Stimulated activated CD8-positive, alpha-beta memory T cell treated with anti-CD3 and anti-CD28 coated beads, Interleukin-15, amount 100 ng/mL, for 1 hour (primary cell): Measurements from ENCODE around the gene GJA4.
"Not testable (repeated sequence)": the region's sequence is repeated elsewhere in the genome, so short reads cannot be mapped to it uniquely, and the experiment has no call there.

Experiments used
- DNase-seq: peaks from one replicate; pipeline ENCODE4 v3.0.0-alpha.2; 2020; ENCODE audit warnings: low read depth

Gene GJA4

DNA sequence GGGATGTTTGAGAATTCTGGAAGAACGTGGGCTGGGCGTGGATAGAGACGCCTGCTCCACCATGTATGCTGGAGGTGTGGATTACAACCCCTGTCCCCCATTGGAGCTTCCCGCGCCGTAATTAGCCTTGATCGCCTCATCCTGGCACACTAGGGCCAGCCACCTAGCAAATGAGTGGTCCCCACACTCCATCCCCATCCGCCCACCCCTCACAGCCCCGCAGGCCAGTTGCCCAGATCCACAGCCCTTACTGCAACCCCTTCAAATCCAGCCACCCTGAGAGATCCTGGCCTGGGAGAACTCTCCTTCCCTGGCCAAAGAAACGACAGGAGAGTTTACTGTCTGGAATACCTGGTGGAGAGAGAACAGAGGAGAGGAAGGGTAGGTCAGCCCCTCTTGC is 375 bp upstream of the GJA4 start:
- no peak for DNase-seq

DNA sequence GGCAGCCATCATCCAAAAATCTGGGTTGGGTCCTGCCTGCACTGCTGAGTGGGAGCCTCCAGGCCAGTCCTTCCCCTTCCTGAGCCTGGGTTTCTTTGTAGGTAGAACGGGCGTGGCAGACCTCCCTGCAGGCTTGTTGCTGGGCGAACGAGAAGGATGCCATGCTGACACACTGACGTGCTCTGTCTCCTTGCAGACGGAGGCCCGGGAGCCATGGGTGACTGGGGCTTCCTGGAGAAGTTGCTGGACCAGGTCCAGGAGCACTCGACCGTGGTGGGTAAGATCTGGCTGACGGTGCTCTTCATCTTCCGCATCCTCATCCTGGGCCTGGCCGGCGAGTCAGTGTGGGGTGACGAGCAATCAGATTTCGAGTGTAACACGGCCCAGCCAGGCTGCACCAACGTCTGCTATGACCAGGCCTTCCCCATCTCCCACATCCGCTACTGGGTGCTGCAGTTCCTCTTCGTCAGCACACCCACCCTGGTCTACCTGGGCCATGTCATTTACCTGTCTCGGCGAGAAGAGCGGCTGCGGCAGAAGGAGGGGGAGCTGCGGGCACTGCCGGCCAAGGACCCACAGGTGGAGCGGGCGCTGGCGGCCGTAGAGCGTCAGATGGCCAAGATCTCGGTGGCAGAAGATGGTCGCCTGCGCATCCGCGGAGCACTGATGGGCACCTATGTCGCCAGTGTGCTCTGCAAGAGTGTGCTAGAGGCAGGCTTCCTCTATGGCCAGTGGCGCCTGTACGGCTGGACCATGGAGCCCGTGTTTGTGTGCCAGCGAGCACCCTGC is 1.4 kb downstream of the GJA4 start:
- DNase-seq = no peak

DNA sequence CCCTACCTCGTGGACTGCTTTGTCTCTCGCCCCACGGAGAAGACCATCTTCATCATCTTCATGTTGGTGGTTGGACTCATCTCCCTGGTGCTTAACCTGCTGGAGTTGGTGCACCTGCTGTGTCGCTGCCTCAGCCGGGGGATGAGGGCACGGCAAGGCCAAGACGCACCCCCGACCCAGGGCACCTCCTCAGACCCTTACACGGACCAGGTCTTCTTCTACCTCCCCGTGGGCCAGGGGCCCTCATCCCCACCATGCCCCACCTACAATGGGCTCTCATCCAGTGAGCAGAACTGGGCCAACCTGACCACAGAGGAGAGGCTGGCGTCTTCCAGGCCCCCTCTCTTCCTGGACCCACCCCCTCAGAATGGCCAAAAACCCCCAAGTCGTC is 2.0 kb downstream of the GJA4 start:
- DNase-seq = no peak

GRCh38 chr1:34795916-34796315 is 3.1 kb downstream of the GJA4 start:
- no peak for DNase-seq

DNA sequence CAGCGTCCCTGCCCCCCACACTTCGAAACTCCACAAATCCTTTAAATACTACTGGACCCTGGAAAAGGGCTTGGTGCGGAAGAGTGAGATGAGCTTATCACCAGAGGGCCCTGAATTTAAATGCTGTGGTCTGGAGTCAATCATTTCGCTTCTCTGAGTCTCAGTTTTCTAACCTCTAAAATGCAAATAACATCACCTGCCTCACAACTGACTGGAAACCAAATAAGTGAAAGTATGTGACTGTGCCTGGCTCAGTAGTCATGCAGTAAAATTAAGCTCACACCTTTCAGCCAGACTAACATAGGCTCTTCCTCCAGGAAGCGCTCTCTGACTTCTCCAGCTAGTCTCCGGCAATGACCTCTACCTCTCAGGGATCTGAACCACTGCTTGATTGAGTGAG is 4.2 kb downstream of the GJA4 start:
- no peak for DNase-seq

- DNase-seq = no peak
These were observed 7.4 kb downstream of the GJA4 start for GRCh38 chr1:34800214-34800613.

DNA sequence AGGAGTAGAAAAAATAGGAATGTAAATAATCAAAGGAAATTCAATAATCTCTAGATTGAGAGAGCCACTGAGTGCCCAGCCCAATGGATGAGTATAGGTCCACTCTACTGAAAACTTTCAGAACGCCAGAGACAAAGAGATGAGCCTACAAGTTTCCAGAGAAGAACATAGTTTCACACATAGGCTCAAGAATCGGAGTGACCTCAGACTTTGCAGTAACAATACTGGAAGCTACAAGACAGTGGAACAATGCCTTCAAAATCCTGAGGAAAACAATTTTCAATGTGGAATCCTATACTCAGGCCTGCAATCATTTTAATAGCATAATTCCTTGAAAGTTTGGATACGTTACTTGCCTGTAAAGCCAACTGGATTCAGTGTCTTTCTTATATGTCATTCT is 11.0 kb downstream of the GJA4 start:
- no peak for DNase-seq

DNA sequence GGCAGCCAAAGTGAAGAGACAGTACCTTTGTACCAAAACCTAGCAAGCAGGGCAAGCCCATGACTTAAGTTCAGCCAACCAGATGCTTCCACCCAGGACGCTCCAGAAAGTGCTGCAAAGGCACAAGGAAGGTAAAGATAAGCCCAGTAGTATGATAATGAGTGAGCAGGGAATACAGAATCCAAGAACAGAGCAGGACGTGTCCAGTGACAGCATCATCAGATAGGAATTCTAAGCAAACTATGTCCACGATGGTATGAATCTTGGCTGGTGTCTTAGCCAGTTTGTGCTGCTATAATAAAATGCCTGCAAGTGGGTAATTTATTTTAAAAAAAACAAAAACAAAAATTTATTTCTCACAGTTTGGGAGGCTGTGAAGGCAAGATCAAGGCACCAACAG is 13.6 kb downstream of the GJA4 start:
- DNase-seq = no peak

GRCh38 chr1:34808051-34808810 is 15.4 kb downstream of the GJA4 start:
- no peak for DNase-seq

DNA sequence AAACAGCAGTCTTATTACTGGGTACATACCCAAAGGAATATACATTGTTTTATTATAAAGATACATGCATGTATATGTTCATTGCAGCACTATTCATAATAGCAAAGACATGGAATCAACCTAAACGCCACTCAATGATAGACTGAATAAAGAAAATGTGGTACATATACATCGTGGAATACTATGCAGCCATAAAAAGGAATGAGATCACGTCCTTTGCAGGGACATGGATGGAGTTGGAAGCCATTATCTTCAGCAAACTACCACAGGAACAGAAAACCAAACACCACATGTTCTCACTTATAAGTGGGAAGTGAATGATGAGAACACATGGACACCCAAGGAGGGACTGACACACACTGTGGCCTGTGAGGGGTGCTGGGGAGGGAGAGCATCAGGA is 18.0 kb downstream of the GJA4 start:
- DNase-seq = not testable (repeated sequence)

- DNase-seq = no peak
These were observed 23.5 kb downstream of the GJA4 start for GRCh38 chr1:34816332-34816731.

DNA sequence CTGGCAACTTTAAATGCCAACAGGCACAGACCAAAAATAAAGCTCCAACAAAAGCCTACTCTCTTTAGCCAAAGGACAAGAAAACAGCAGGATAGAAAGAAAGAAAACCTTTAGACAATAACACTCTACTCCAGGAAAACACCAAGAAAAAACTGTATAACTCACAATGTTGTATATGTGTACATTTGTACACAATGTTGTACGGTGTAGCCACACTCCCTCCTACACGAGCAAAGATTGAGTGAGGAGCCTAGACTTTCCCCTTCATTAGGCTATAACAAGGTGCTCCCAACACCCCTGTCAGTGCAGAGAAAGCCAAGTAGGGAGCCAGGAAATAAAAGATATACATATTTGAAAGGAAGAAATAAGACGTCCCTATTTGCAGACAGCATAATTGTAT is 24.0 kb downstream of the GJA4 start:
- DNase-seq = no peak

DNA sequence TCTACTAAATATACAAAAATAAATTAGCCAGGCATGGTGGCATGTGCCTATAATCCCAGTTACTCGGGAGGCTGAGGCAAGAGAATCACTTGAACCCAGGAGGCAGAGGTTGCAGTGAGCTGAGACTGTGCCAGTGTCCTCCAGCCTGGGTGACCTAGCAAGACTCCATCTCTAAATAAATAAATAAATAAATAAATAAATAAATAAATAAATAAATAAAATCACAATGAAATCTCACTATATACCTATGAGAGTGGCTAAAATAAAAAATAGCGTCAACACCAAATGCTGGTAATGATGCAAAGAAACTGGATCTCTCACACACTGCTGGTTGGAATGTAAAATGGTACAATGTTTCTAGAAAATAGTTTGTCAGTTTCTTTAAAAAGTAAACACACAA is 26.1 kb downstream of the GJA4 start:
- not testable (repeated sequence) for DNase-seq

DNA sequence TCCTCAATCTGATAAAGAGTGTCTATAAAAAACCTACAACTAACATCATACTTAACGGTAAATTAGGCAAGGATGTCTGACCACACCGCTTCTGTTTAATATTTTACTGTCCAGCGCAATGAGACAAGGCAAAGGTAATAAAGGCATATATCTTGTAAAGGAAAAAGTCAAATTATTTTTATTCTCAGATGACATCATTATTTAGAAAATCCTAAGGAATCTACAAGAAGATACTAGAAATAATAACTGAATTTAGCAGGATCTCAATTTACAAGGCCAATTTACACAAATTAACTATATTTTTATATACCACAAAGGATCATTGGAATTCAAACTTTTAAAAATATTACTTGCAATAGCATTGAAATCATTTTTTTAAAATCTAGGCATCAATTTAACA is 29.4 kb downstream of the GJA4 start:
- no peak for DNase-seq

DNA sequence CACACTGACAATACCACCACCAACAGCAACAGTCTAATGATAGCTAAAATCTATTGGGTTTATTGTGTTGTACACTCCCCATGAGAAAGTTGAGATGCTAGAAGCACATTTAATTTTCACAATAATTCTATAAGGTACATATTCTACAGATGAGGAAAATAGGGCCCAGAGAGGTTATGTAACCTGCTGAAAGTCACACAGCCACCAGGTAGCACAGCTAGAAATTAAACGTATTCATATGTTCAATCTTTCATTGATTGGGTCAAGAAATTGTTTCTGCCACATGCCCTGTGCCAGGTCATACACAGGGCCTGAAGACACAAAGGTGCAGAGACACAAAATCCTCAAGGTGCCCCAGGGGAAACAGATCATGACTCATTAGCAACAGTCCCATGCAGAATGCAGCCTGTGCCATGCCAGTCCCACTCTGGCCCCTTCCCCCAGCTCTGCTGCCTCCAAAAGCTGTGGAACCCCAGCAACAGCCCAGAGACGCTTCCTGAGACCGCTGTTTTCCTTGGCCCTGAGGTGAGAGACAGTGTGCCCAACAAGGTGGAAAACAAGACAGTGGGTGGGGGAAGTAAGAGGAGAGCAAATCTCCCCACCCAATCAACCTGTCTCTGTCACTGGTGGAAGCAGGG is 32.1 kb downstream of the GJA4 start:
- DNase-seq = no peak

GRCh38 chr1:34825455-34826091 is 32.8 kb downstream of the GJA4 start:
- no peak for DNase-seq

DNA sequence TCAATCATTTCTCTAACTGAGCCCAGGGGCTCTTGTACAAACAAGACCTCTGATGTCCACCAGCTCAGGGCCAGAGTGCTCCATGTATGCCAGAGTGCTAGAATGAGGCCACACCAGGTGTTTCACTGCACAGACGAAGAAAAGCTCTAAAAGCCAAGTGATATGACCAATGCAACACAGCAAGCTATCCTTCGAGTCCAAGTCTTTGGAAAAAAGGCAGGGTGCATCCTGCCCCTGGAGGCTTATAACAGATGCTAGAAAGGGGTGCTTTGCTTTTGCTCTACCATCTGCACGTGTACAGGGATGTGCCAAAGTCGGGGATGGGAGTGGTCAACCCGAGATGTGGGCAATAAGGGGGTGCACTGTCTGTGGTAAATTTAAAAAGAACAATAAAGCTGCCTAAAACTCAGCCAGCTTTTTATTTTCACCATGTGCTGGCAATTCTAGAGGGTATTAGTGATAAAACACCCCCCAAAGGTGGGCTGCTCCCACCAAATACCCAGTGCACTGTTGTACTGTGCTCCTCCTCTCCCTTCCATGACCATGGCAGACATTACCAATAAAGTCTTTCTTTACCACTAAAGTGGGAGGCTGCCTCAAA is 34.6 kb downstream of the GJA4 start:
- DNase-seq = no peak

DNA sequence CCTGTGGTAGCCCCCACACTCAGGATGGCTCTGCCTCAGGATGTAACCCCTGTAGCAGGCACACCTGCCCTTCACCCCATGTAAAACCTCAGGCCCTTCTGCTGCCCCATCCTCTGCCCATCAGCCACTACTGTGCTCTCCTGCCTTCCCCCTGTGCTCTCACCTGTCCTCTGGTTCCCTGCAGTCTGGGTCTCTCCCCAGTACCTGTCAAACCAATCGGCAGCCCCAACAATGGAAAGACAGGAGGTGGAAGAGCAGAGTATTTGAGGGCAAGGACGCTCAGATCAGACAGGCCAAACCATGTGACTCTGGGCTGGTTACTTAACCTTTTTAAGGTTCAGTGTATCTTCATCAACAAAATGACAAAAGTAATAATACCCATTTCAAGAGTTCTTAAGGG is 35.8 kb downstream of the GJA4 start:
- DNase-seq = no peak

GRCh38 chr1:34829250-34829649 is 36.5 kb downstream of the GJA4 start:
- DNase-seq = no peak

- DNase-seq = no peak
These were observed 39.0 kb downstream of the GJA4 start for GRCh38 chr1:34831721-34832246.

GRCh38 chr1:34833711-34834110 is 40.9 kb downstream of the GJA4 start:
- DNase-seq = no peak
